ENCODE data around the gene LCE1E.

DNA sequence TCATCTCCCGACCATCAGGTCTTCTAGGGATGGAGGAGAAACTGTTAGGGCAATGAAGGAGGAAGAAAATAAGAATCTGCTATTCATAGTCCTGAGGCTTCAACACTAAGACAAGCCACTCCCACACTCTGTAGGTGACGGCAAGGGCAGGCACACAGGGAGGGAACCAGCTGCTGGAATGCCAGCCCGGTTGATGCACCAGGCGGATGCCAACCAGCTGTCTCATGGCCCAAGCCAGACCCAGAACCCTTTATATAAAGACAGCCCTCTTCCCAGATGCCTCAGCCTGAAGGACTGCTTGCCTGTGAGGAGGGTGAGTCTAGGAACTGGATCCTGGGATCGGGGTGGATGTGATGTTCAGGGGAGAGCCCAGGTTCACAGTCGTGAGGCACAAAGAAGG lies 28.3 kb upstream of the LCE1E start, which contains the start of gene KPRP:
- TF ChIP-seq SIN3A (IDR thresholded peaks at IDR 0.05; ENCODE audit: low read depth) (no peak), ZNF274 (IDR thresholded peaks at IDR 0.05; ENCODE audit: low read depth, low read length) (no peak)
- TF ChIP-seq, protein P1, sequence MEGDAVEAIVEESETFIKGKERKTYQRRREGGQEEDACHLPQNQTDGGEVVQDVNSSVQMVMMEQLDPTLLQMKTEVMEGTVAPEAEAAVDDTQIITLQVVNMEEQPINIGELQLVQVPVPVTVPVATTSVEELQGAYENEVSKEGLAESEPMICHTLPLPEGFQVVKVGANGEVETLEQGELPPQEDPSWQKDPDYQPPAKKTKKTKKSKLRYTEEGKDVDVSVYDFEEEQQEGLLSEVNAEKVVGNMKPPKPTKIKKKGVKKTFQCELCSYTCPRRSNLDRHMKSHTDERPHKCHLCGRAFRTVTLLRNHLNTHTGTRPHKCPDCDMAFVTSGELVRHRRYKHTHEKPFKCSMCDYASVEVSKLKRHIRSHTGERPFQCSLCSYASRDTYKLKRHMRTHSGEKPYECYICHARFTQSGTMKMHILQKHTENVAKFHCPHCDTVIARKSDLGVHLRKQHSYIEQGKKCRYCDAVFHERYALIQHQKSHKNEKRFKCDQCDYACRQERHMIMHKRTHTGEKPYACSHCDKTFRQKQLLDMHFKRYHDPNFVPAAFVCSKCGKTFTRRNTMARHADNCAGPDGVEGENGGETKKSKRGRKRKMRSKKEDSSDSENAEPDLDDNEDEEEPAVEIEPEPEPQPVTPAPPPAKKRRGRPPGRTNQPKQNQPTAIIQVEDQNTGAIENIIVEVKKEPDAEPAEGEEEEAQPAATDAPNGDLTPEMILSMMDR (IDR thresholded peaks at IDR 0.05 in 2 of 3, conservative IDR thresholded peaks at IDR 0.05 in 1 of 3; ENCODE audit: borderline replicate concordance in 1 of 3, insufficient read depth in 1 of 3, low read depth in 2 of 3, low read length in 2 of 3), result no peak
- TF ChIP-seq, protein P2, sequence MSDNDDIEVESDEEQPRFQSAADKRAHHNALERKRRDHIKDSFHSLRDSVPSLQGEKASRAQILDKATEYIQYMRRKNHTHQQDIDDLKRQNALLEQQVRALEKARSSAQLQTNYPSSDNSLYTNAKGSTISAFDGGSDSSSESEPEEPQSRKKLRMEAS (IDR thresholded peaks at IDR 0.05), result no peak

Measured in HCT116 (cell line).